Measurements from ENCODE around the gene CRYBA2.
A peak's percentile ranks its signal among the peaks of the same experiment; 100 is the strongest.

Gene CRYBA2

GRCh38 chr2:218980735-218981389, 12.4 kb downstream of the CRYBA2 start:
- Histone ChIP-seq H3K79me2 (ENCODE audit: insufficient read depth, low read length) (no peaks in the 10 kb centered on the region), H3F3A (ENCODE audit: insufficient read depth) (no peaks in the 10 kb centered on the region)

GRCh38 chr2:218979846-218980734, 13.1 kb downstream of the CRYBA2 start:
- H4K20me1 ChIP-seq (ENCODE audit: low read depth, low read length) = no peaks in the 10 kb centered on the region
- no peak overlapping the region for H3K27ac ChIP-seq (ENCODE audit: low read depth, low read length)
- no peak overlapping the region for H3K9ac ChIP-seq (ENCODE audit: low read length)
- H3K4me3 ChIP-seq (ENCODE audit: insufficient read depth, low read length, poor library complexity, severe bottlenecking) = no peak overlapping the region
- H3K27me3 ChIP-seq (ENCODE audit: low read length) = no peaks in the 10 kb centered on the region
- no peaks in the 10 kb centered on the region for H3K9me2 ChIP-seq (replicated peaks; ENCODE audit: insufficient read depth, low read length)
- no peak for TF ChIP-seq EZH2phosphoT487 (conservative IDR thresholded peaks at IDR 0.05; ENCODE audit: low read length)
- peak; percentile 99 for TF ChIP-seq CTCF (IDR thresholded peaks at IDR 0.05; ENCODE audit: insufficient read depth, low read length, poor library complexity, severe bottlenecking)
- H3F3A ChIP-seq (ENCODE audit: insufficient read depth) = no peaks in the 10 kb centered on the region
- peak overlapping the region; percentile 32 for H3K4me2 ChIP-seq (ENCODE audit: low read depth, low read length, poor library complexity, severe bottlenecking)
- H3K79me2 ChIP-seq (ENCODE audit: insufficient read depth, low read length) = no peaks in the 10 kb centered on the region
- H3K36me3 ChIP-seq (ENCODE audit: low read length) = no peaks in the 10 kb centered on the region
- peak overlapping the region; percentile 4 for H2AFZ ChIP-seq (ENCODE audit: low read depth, low read length, severe bottlenecking)
- no peaks in the 10 kb centered on the region for H3K9me3 ChIP-seq (ENCODE audit: insufficient read depth, low read length)

More at GRCh38 chr2:218980735-218981389, 12.4 kb downstream of the CRYBA2 start:
- H3K36me3 ChIP-seq (ENCODE audit: low read length) = no peaks in the 10 kb centered on the region
- H3K9ac ChIP-seq (ENCODE audit: low read length) = no peak overlapping the region
- TF ChIP-seq CTCF (IDR thresholded peaks at IDR 0.05; ENCODE audit: insufficient read depth, low read length, poor library complexity, severe bottlenecking) = no peak
- no peak for TF ChIP-seq EZH2phosphoT487 (conservative IDR thresholded peaks at IDR 0.05; ENCODE audit: low read length)
- H3K4me2 ChIP-seq (ENCODE audit: low read depth, low read length, poor library complexity, severe bottlenecking) = no peak overlapping the region
- no peaks in the 10 kb centered on the region for H3K9me2 ChIP-seq (replicated peaks; ENCODE audit: insufficient read depth, low read length)
- H3K27ac ChIP-seq (ENCODE audit: low read depth, low read length) = no peak overlapping the region
- H2AFZ ChIP-seq (ENCODE audit: low read depth, low read length, severe bottlenecking) = no peak overlapping the region
- H4K20me1 ChIP-seq (ENCODE audit: low read depth, low read length) = no peaks in the 10 kb centered on the region
- H3K27me3 ChIP-seq (ENCODE audit: low read length) = no peaks in the 10 kb centered on the region
- H3K9me3 ChIP-seq (ENCODE audit: insufficient read depth, low read length) = no peaks in the 10 kb centered on the region
- no peak overlapping the region for H3K4me3 ChIP-seq (ENCODE audit: insufficient read depth, low read length, poor library complexity, severe bottlenecking)

- Histone ChIP-seq H2AFZ (ENCODE audit: low read depth, low read length, severe bottlenecking) (no peak overlapping the region), H3K9me2 (replicated peaks; ENCODE audit: insufficient read depth, low read length) (no peaks in the 10 kb centered on the region), H4K20me1 (ENCODE audit: low read depth, low read length) (no peaks in the 10 kb centered on the region), H3K36me3 (ENCODE audit: low read length) (no peaks in the 10 kb centered on the region), H3K4me3 (ENCODE audit: insufficient read depth, low read length, poor library complexity, severe bottlenecking) (no peak overlapping the region), H3F3A (ENCODE audit: insufficient read depth) (no peaks in the 10 kb centered on the region), H3K27me3 (ENCODE audit: low read length) (no peaks in the 10 kb centered on the region), H3K27ac (ENCODE audit: low read depth, low read length) (no peak overlapping the region), H3K9ac (ENCODE audit: low read length) (no peak overlapping the region), H3K79me2 (ENCODE audit: insufficient read depth, low read length) (no peaks in the 10 kb centered on the region), H3K9me3 (ENCODE audit: insufficient read depth, low read length) (no peaks in the 10 kb centered on the region), H3K4me2 (ENCODE audit: low read depth, low read length, poor library complexity, severe bottlenecking) (no peak overlapping the region)
- TF ChIP-seq EZH2phosphoT487 (conservative IDR thresholded peaks at IDR 0.05; ENCODE audit: low read length) (no peak), CTCF (IDR thresholded peaks at IDR 0.05; ENCODE audit: insufficient read depth, low read length, poor library complexity, severe bottlenecking) (no peak)
Observed at GRCh38 chr2:218975060-218975777, 18.0 kb downstream of the CRYBA2 start.
